A673 (cell line): ENCODE data around the gene C9orf50.

Experiments
- EZH2 ChIP-seq: fragments of 200-600 bp; sonication (generic); IDR thresholded peaks from 2 replicates; pipeline ENCODE4 v1.6.1; 2017; ENCODE audit warnings: borderline replicate concordance, low read depth, mild to moderate bottlenecking, mixed read lengths, antibody characterized with exemption, low read length; ENCODE audit not compliant: poor library complexity, severe bottlenecking
- TF ChIP-seq, protein P1 (sequence below): fragments of 300-800, 200-600 bp; sonication (generic); conservative IDR thresholded peaks from 2 replicates; pipeline ENCODE4 v1.5.1; 2017; ENCODE audit warnings: low read depth, mild to moderate bottlenecking, antibody characterized with exemption, low read length, moderate library complexity, mixed read lengths

DNA sequence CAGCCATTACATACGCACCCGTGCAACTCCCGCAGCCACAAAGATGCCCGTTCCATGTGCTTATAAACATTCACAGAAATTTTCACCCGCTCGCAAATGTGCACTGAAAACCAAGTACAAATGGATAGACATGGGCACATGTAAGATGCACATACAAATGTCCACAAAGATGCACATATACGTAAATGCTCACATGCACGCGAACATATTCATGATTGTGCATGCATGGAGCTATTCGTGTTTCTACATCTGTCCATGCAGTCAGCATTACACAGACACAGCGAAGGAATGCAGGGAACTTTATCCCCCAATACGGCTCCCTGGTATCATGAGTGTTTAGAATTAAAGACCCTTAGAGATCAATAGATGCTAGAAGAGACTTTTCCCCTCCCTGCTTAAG lies 58.4 kb downstream of the C9orf50 start:
- TF ChIP-seq, protein P1, sequence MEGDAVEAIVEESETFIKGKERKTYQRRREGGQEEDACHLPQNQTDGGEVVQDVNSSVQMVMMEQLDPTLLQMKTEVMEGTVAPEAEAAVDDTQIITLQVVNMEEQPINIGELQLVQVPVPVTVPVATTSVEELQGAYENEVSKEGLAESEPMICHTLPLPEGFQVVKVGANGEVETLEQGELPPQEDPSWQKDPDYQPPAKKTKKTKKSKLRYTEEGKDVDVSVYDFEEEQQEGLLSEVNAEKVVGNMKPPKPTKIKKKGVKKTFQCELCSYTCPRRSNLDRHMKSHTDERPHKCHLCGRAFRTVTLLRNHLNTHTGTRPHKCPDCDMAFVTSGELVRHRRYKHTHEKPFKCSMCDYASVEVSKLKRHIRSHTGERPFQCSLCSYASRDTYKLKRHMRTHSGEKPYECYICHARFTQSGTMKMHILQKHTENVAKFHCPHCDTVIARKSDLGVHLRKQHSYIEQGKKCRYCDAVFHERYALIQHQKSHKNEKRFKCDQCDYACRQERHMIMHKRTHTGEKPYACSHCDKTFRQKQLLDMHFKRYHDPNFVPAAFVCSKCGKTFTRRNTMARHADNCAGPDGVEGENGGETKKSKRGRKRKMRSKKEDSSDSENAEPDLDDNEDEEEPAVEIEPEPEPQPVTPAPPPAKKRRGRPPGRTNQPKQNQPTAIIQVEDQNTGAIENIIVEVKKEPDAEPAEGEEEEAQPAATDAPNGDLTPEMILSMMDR = no peak
- TF ChIP-seq EZH2 = no peak
